H1 (cell line): ENCODE data around the gene CNOT6L. TPM values are rescaled to one million over a fixed set of nuclear protein-coding genes. Genes with fewer than 3 reads are reported as not detected.

Experiments used
- CTCF ChIA-PET: fragments of 300-600 bp; sonication (Branson Sonifier 250); formaldehyde crosslinking; loops from one replicate; lab custom pipeline; 2021; ENCODE audit not compliant: partially characterized antibody; lab: Charles Lee
- POLR2A ChIA-PET: fragments of 300-600 bp; sonication (Branson Sonifier 250); formaldehyde crosslinking; loops from one replicate; lab custom pipeline; 2021; ENCODE audit warnings: inconsistent platforms; ENCODE audit not compliant: partially characterized antibody; lab: Charles Lee
- DNase-seq, 2 experiments: peaks; one replicate each; pipeline versions ENCODE4 v3.0.0 to v3.0.0-alpha.2; 2010 to 2022; ENCODE audit warnings: low spot score in 2 of 2, low read depth in 1 of 2, mixed read lengths in 1 of 2
- FAIRE-seq: peaks from 2 replicates; lab custom pipeline; 2011; peaks lifted over from hg19 to GRCh38; lab: Jason Lieb, UNC
- H2AFZ ChIP-seq: 2 replicates; pipeline ENCODE4 v1.8.1; 2012; ENCODE audit warnings: low read length, inconsistent platforms
- H2AK5ac ChIP-seq: 2 replicates; pipeline ENCODE4 v1.6.1; 2013; ENCODE audit warnings: low read depth, low read length
- H2BK120ac ChIP-seq: replicated peaks from 2 replicates; pipeline ENCODE3; 2013; ENCODE audit warnings: low read depth, low read length, inconsistent platforms
- H2BK12ac ChIP-seq: 2 replicates; pipeline ENCODE4 v1.6.1; 2013; ENCODE audit warnings: low read depth, low read length
- H2BK15ac ChIP-seq: 2 replicates; pipeline ENCODE4 v1.6.1; 2013; ENCODE audit warnings: low read length
- H2BK20ac ChIP-seq: 2 replicates; pipeline ENCODE4 v1.6.1; 2013; ENCODE audit warnings: low read length
- H2BK5ac ChIP-seq: 2 replicates; pipeline ENCODE4 v1.6.1; 2013; ENCODE audit warnings: low read depth, low read length
- H3K14ac ChIP-seq: 2 replicates; pipeline ENCODE4 v1.6.1; 2013; ENCODE audit warnings: inconsistent platforms; ENCODE audit not compliant: insufficient read length
- H3K18ac ChIP-seq: 2 replicates; pipeline ENCODE4 v1.6.1; 2013; ENCODE audit warnings: low read length; ENCODE audit errors: extremely low read depth
- H3K23ac ChIP-seq: 2 replicates; pipeline ENCODE4 v1.6.1; 2013; ENCODE audit warnings: inconsistent platforms; ENCODE audit not compliant: insufficient read length
- H3K23me2 ChIP-seq: 2 replicates; pipeline ENCODE4 v1.6.1; 2013; ENCODE audit warnings: low read depth, low read length
- H3K27ac ChIP-seq: 2 replicates; pipeline ENCODE4 v1.6.1; 2011; ENCODE audit warnings: low read depth, low read length, inconsistent platforms
- H3K27me3 ChIP-seq, 4 experiments: replicated peaks in 1 of 4; 1 replicate in 1 of 4; 2 replicates in 3 of 4; pipeline versions ENCODE4 v1.6.1 to v1.8.1; 2011 to 2013; ENCODE audit warnings: low read length in 3 of 4, mild to moderate bottlenecking in 3 of 4, inconsistent platforms in 2 of 4, mixed read lengths in 2 of 4, moderate library complexity in 1 of 4; ENCODE audit not compliant: control insufficient read depth in 3 of 4, insufficient read depth in 3 of 4; ENCODE audit errors: extremely low read depth in 1 of 4
- H3K36me3 ChIP-seq, 4 experiments: 2 replicates each; pipeline versions ENCODE4 v1.6.1 to v1.8.1; 2011 to 2013; ENCODE audit warnings: mild to moderate bottlenecking in 4 of 4, low read length in 3 of 4, moderate library complexity in 2 of 4, control low read depth in 1 of 4, inconsistent platforms in 1 of 4; ENCODE audit not compliant: insufficient read depth in 4 of 4, control insufficient read depth in 2 of 4
- H3K4ac ChIP-seq: replicated peaks from 2 replicates; pipeline ENCODE3; 2013; ENCODE audit warnings: low read length, low read depth, mixed read lengths, inconsistent platforms; ENCODE audit not compliant: insufficient read length
- H3K4me1 ChIP-seq, 4 experiments: replicated peaks in 1 of 4; 1 replicate in 1 of 4; 2 replicates in 3 of 4; pipeline versions ENCODE4 v1.6.1 to v1.8.1; 2011 to 2013; ENCODE audit warnings: low read length in 3 of 4, inconsistent platforms in 2 of 4, mixed read lengths in 1 of 4; ENCODE audit not compliant: insufficient read depth in 4 of 4, control insufficient read depth in 3 of 4
- H3K4me2 ChIP-seq, 2 experiments: 2 replicates each; pipeline versions ENCODE4 v1.6.1 to v1.8.1; 2011 to 2013; ENCODE audit warnings: low read depth in 2 of 2, low read length in 2 of 2, control low read depth in 1 of 2, inconsistent platforms in 1 of 2, mild to moderate bottlenecking in 1 of 2; ENCODE audit not compliant: insufficient read depth in 1 of 2
- H3K4me3 ChIP-seq, 4 experiments: fragments of 200-600, 300-600 bp in 1 of 4; sonication (generic), shearing (Covaris generic), sonication (Bioruptor Twin) in 1 of 4; 2 replicates each; pipeline versions ENCODE4 v1.5.1 to v1.8.1; 2011 to 2016; ENCODE audit warnings: low read length in 4 of 4, low read depth in 3 of 4, control low read depth in 2 of 4, inconsistent platforms in 2 of 4, mild to moderate bottlenecking in 2 of 4, mixed read lengths in 1 of 4, moderate library complexity in 1 of 4; ENCODE audit not compliant: insufficient read depth in 2 of 4; ENCODE audit errors: extremely low read depth in 1 of 4
- H3K56ac ChIP-seq: replicated peaks from 2 replicates; pipeline ENCODE3; 2013; ENCODE audit warnings: low read depth, mild to moderate bottlenecking, mixed read lengths, low read length, inconsistent platforms; ENCODE audit not compliant: insufficient read length
- H3K79me1 ChIP-seq: 2 replicates; pipeline ENCODE4 v1.6.1; 2013; ENCODE audit warnings: low read depth, low read length, control low read depth
- H3K79me2 ChIP-seq, 2 experiments: 2 replicates each; pipeline versions ENCODE4 v1.6.1 to v1.8.1; 2012 to 2013; ENCODE audit warnings: low read length in 2 of 2, mild to moderate bottlenecking in 2 of 2, inconsistent platforms in 1 of 2; ENCODE audit not compliant: insufficient read depth in 2 of 2, control insufficient read depth in 1 of 2
- H3K9ac ChIP-seq, 4 experiments: replicated peaks in 1 of 4; 1 replicate in 1 of 4; 2 replicates in 3 of 4; pipeline versions ENCODE4 v1.6.1 to v1.8.1; 2011 to 2013; ENCODE audit warnings: low read depth in 3 of 4, low read length in 3 of 4, control low read depth in 2 of 4, mild to moderate bottlenecking in 2 of 4, moderate library complexity in 2 of 4, inconsistent platforms in 1 of 4; ENCODE audit errors: extremely low read depth in 1 of 4
- H3K9me3 ChIP-seq, 2 experiments: 2 replicates each; pipeline versions ENCODE4 v1.6.1 to v1.8.1; 2012 to 2013; ENCODE audit warnings: mild to moderate bottlenecking in 2 of 2, moderate library complexity in 2 of 2, control low read depth in 1 of 2, inconsistent platforms in 1 of 2, low read depth in 1 of 2, low read length in 1 of 2, mixed read lengths in 1 of 2; ENCODE audit not compliant: insufficient read depth in 2 of 2
- H4K20me1 ChIP-seq, 2 experiments: replicated peaks in 1 of 2; 2 replicates each; pipeline versions ENCODE3 to v1.8.1; 2011 to 2013; ENCODE audit warnings: inconsistent platforms in 2 of 2, low read length in 2 of 2, mild to moderate bottlenecking in 1 of 2; ENCODE audit not compliant: insufficient read depth in 2 of 2, control insufficient read depth in 1 of 2
- H4K5ac ChIP-seq: 2 replicates; pipeline ENCODE4 v1.6.1; 2013; ENCODE audit warnings: low read length, low read depth, mixed read lengths, inconsistent platforms; ENCODE audit not compliant: insufficient read length
- H4K8ac ChIP-seq: 2 replicates; pipeline ENCODE4 v1.8.0; 2013; ENCODE audit warnings: mild to moderate bottlenecking, moderate library complexity, low read length, inconsistent platforms; ENCODE audit not compliant: insufficient read depth; ENCODE audit errors: extremely low read depth
- H4K91ac ChIP-seq: replicated peaks from 2 replicates; pipeline ENCODE3; 2013; ENCODE audit warnings: low read length, mixed read lengths, inconsistent platforms; ENCODE audit not compliant: insufficient read length
- CREB1 ChIP-seq: IDR thresholded peaks from 2 replicates; pipeline ENCODE4 v1.6.1; 2012; ENCODE audit warnings: inconsistent platforms
- EGR1 ChIP-seq: IDR thresholded peaks from 2 replicates; pipeline ENCODE4 v1.6.1; 2011; ENCODE audit warnings: low read depth, low read length, borderline replicate concordance
- GTF2F1 ChIP-seq: IDR thresholded peaks from 2 replicates; pipeline ENCODE4 v1.6.1; 2012; ENCODE audit warnings: low read depth, low read length, improper control_type of control experiment, borderline replicate concordance
- KDM4A ChIP-seq: IDR thresholded peaks from one replicate; pipeline ENCODE4 v1.7.1; 2012; ENCODE audit warnings: low read depth, mild to moderate bottlenecking, moderate library complexity, low read length, inconsistent platforms; ENCODE audit not compliant: severe bottlenecking
- KDM5A ChIP-seq: fragments of 200-600 bp; IDR thresholded peaks from 2 replicates; pipeline ENCODE4 v1.7.1; 2012; ENCODE audit warnings: mild to moderate bottlenecking, low read length, inconsistent platforms, mixed read lengths
- NANOG ChIP-seq: IDR thresholded peaks from 2 replicates; pipeline ENCODE4 v1.6.1; 2011; ENCODE audit warnings: low read length, low read depth, mild to moderate bottlenecking, inconsistent platforms; ENCODE audit not compliant: insufficient read depth, poor library complexity, severe bottlenecking
- WGBS, 2 experiments: shearing (Covaris generic) in 1 of 2; methylation state at CpG; one replicate each; pipeline versions ENCODE4 v1.1.6 to v1.1.7; 2013 to 2015; ENCODE audit warnings: low lambda C conversion rate in 2 of 2, mixed read lengths in 2 of 2, inconsistent platforms in 1 of 2, low coverage in 1 of 2, missing lambda C conversion rate in 1 of 2; ENCODE audit not compliant: insufficient replicate concordance in 2 of 2, insufficient coverage in 1 of 2, insufficient read length in 1 of 2; ENCODE audit errors: extremely low coverage in 1 of 2, missing lambda C conversion rate in 1 of 2; 5-methylcytosine and 5-hydroxymethylcytosine counted together
- polyA plus RNA-seq, 7 experiments: library from polyadenylated mRNA; depleted of rRNA in 3 of 7; stranded (reverse) in 5 of 7; unstranded in 2 of 7; fragments of >200 nt in 5 of 7; fragments of 200-250 nt in 2 of 7; gene quantifications; 1 replicate in 5 of 7; 2 replicates in 1 of 7; 4 replicates in 1 of 7; pipeline versions ENCODE4 v1.2.1 to v1.2.3, GENCODE V29; 2011 to 2013; ENCODE audit warnings: missing spikeins in 2 of 7, mixed read lengths in 2 of 7
- total RNA-seq: library from RNA; stranded (reverse); fragmentation: NEBNext Ultra II Directional; extraction: Animal tissue kit (Norgen Biotek cat#: 25700); gene quantifications from 2 replicates; pipeline ENCODE4 v1.2.1, GENCODE V29; 2021
- TF ChIP-seq, protein P1 (sequence below): IDR thresholded peaks from 2 replicates; pipeline ENCODE4 v1.6.1; 2011; ENCODE audit warnings: low read depth, mild to moderate bottlenecking, low read length; ENCODE audit not compliant: insufficient read depth
- TF ChIP-seq, protein P2 (sequence below): IDR thresholded peaks from 2 replicates; pipeline ENCODE4 v1.6.1; 2012; ENCODE audit warnings: low read length, inconsistent platforms
- TF ChIP-seq, protein P3 (sequence below), 3 experiments: IDR thresholded peaks; 1 replicate in 2 of 3; 2 replicates in 1 of 3; pipeline versions ENCODE4 v1.5.1 to v1.6.1; 2011; ENCODE audit warnings: low read length in 3 of 3, mild to moderate bottlenecking in 3 of 3, inconsistent platforms in 2 of 3, low read depth in 1 of 3, moderate library complexity in 1 of 3; ENCODE audit not compliant: insufficient read depth in 1 of 3; ENCODE audit errors: control extremely low read depth in 1 of 3

CNOT6L gene
- total and polyA plus RNA-seq, 2 of the 8 experiments (the other 6 are each of a cell fraction or from before 2014, with no cell fraction given) = 2.0 to 22.4 TPM

DNA sequence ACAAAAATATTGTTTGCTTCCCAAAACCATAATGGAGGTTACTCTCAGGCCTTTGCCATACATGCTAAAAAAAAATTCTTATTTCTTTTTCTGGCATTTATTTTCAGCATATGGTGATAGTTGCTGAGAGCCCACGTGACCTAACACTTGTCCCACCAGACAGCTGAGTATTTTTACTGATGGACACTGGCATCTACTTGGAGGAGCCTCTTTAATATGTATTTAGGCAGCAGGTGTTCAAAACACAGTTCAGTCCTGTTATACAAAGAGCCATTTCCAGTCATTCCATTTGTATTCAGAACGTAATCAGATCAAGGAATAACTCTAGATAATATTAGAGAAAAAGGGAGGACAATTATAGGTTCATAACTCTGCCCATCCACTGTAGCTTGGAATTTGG is 118.0 kb downstream of the CNOT6L start:
- CTCF ChIA-PET = interaction anchor here (0.7 kb wide), 1 partner anchor 485 kb away, joined by 3 read pairs; no protein-coding TSS in a partner anchor
- no peak overlapping the region for H3K27ac ChIP-seq
- DNase-seq (no peak), FAIRE-seq (no peak)
- no peaks in the 10 kb centered on the region for H3K79me2 ChIP-seq
- H2BK120ac ChIP-seq = no peak overlapping the region
- H3K4me3 ChIP-seq = no peak overlapping the region
- H2AK5ac ChIP-seq = no peak overlapping the region
- no peak overlapping the region for H4K8ac ChIP-seq
- H3K27me3 ChIP-seq = no peaks in the 10 kb centered on the region
- no peak overlapping the region for H2AFZ ChIP-seq
- 79% methylated on average over 2 of the region's 2 CpGs; no CpG with 5 or more reads in 1 of the 2 experiments for WGBS, 2 experiments
- H3K79me1 ChIP-seq = no peaks in the 10 kb centered on the region
- H3K9me3 ChIP-seq = no peaks in the 10 kb centered on the region
- no peak overlapping the region for H3K14ac ChIP-seq
- H2BK20ac ChIP-seq = no peak overlapping the region
- peaks cover 0 to 9% (median 0%) of the 10 kb centered on the region in 4 experiments; a peak in 3 of 7 replicates for H3K4me1 ChIP-seq
- no peak overlapping the region for H3K23ac ChIP-seq
- H4K91ac ChIP-seq = no peak overlapping the region
- H4K20me1 ChIP-seq = no peaks in the 10 kb centered on the region
- no peak overlapping the region for H3K18ac ChIP-seq
- POLR2A ChIA-PET = no interaction called here
- H3K56ac ChIP-seq = no peak overlapping the region
- no peak overlapping the region for H2BK15ac ChIP-seq
- no peak overlapping the region for H3K9ac ChIP-seq
- H2BK12ac ChIP-seq = no peak overlapping the region
- no peak overlapping the region for H3K4me2 ChIP-seq
- no peak overlapping the region for H3K4ac ChIP-seq
- no peaks in the 10 kb centered on the region for H3K23me2 ChIP-seq
- no peaks in the 10 kb centered on the region for H3K36me3 ChIP-seq
- H2BK5ac ChIP-seq = no peak overlapping the region
- no peak overlapping the region for H4K5ac ChIP-seq
- TF ChIP-seq EGR1 = no peak
- TF ChIP-seq, protein P1, sequence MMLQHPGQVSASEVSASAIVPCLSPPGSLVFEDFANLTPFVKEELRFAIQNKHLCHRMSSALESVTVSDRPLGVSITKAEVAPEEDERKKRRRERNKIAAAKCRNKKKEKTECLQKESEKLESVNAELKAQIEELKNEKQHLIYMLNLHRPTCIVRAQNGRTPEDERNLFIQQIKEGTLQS = no peak
- TF ChIP-seq, protein P2, sequence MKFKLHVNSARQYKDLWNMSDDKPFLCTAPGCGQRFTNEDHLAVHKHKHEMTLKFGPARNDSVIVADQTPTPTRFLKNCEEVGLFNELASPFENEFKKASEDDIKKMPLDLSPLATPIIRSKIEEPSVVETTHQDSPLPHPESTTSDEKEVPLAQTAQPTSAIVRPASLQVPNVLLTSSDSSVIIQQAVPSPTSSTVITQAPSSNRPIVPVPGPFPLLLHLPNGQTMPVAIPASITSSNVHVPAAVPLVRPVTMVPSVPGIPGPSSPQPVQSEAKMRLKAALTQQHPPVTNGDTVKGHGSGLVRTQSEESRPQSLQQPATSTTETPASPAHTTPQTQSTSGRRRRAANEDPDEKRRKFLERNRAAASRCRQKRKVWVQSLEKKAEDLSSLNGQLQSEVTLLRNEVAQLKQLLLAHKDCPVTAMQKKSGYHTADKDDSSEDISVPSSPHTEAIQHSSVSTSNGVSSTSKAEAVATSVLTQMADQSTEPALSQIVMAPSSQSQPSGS = no peak
- no peak for TF ChIP-seq CREB1
- TF ChIP-seq, protein P3, sequence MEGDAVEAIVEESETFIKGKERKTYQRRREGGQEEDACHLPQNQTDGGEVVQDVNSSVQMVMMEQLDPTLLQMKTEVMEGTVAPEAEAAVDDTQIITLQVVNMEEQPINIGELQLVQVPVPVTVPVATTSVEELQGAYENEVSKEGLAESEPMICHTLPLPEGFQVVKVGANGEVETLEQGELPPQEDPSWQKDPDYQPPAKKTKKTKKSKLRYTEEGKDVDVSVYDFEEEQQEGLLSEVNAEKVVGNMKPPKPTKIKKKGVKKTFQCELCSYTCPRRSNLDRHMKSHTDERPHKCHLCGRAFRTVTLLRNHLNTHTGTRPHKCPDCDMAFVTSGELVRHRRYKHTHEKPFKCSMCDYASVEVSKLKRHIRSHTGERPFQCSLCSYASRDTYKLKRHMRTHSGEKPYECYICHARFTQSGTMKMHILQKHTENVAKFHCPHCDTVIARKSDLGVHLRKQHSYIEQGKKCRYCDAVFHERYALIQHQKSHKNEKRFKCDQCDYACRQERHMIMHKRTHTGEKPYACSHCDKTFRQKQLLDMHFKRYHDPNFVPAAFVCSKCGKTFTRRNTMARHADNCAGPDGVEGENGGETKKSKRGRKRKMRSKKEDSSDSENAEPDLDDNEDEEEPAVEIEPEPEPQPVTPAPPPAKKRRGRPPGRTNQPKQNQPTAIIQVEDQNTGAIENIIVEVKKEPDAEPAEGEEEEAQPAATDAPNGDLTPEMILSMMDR (IDR thresholded peaks at IDR 0.05; ENCODE audit: control extremely low read depth in 1 of 3, insufficient read depth in 1 of 3, low read depth in 1 of 3, low read length in 3 of 3) = no peak
- TF ChIP-seq KDM4A = no peak
- no peak for TF ChIP-seq KDM5A
- no peak for TF ChIP-seq GTF2F1
- no peak for TF ChIP-seq NANOG
